ENCODE measurements around the gene CACHD1.

DNA sequence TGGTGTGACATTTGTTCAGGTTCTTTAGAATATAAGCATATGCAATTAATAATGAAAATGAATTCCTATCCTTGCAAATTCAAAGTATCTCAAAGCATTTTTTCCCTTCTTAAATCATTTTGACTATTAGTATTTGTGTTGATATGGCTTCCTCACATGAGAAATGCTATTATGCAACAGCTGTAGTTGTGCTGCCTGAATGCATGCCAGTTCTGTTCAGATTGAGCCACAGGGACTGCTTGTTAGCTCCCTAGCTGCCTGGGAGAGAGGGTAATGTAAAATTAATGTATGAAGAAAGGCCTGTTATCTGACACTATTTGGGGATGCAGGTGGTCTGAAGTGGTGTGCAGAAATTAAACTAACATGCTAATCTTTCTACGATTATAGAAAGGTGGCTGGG, 45.5 kb downstream of the CACHD1 start:
- TF ChIP-seq POLR2A (IDR thresholded peaks at IDR 0.05) = no peak
- TF ChIP-seq, protein P1, sequence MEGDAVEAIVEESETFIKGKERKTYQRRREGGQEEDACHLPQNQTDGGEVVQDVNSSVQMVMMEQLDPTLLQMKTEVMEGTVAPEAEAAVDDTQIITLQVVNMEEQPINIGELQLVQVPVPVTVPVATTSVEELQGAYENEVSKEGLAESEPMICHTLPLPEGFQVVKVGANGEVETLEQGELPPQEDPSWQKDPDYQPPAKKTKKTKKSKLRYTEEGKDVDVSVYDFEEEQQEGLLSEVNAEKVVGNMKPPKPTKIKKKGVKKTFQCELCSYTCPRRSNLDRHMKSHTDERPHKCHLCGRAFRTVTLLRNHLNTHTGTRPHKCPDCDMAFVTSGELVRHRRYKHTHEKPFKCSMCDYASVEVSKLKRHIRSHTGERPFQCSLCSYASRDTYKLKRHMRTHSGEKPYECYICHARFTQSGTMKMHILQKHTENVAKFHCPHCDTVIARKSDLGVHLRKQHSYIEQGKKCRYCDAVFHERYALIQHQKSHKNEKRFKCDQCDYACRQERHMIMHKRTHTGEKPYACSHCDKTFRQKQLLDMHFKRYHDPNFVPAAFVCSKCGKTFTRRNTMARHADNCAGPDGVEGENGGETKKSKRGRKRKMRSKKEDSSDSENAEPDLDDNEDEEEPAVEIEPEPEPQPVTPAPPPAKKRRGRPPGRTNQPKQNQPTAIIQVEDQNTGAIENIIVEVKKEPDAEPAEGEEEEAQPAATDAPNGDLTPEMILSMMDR (IDR thresholded peaks at IDR 0.05 in 8 of 11, conservative IDR thresholded peaks at IDR 0.05 in 3 of 11) = no peak
